ENCODE data around the gene AIG1.

DNA sequence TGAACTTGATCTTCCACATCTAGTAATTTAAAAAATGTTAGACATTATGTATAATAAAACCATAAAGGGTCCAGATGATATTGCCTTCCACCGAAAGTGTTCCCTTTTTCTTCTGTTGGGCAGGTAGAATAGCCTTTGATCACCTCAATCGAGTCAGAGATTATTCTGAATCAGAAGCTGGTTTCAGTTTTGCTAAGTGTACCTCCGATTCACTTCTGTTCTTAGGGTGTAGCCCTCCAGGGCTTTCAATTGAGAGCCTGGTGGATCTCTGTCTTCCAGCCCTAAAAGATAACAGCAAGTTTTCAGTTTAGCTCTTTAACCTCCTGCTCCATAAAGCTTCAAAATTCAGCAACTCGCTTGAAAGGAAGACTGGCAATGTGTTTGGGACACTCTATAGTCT, 21.1 kb upstream of the AIG1 start:
- TF ChIP-seq CTCF (conservative IDR thresholded peaks at IDR 0.05; ENCODE audit: low read depth, low read length) (no peak), EZH2 (IDR thresholded peaks at IDR 0.05; ENCODE audit: borderline replicate concordance, low read depth, low read length, poor library complexity, severe bottlenecking) (no peak)

Data from A673 (cell line).